Measurements from ENCODE around the gene AMT.

The AMT gene

DNA sequence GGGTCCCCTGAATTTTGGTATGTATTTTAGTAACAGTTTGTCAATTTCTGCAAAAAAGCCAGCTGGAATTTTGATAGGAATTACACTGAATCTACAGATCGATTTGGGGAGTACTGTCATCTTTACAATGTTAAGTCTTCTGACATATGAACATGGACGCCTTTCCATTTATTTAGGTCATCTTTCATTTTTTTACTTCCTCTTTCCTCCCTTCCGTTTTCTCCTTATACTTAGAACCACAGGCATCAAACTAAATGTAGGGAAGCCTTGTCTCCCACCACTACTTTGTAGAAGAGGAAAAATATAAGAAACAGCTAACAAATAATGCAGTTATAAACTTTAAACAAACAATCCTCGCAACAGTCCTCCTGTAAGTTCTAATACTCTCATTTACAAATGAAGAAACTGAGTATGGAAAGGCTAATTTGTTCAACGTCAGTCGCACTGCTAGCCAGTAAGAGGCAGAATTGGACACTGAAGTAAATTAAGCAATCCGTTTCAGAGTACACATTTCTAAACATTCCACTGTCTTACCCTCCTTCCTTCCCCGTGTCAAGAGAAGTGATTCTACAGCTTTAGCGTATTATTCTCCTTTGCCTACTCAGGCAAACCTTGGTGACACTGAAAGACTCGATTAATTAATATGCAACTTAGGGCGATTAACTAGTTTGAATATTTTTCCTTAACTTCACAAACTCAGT lies 36.1 kb downstream of the AMT start:
- Histone ChIP-seq H3K4me3 (ENCODE audit: low read depth in 1 of 2, low read length in 2 of 2) (no peak overlapping the region), H3K36me3 (ENCODE audit: insufficient read depth, low read length) (peaks cover 10% of the 10 kb centered on the region), H3K27me3 (ENCODE audit: insufficient read depth, low read length, poor library complexity) (no peaks in the 10 kb centered on the region), H3K9me3 (ENCODE audit: insufficient read depth, low read length, severe bottlenecking) (no peaks in the 10 kb centered on the region), H3K79me2 (ENCODE audit: insufficient read depth, low read length) (peaks cover 98% of the 10 kb centered on the region), H3K27ac (ENCODE audit: low read length) (no peak overlapping the region), H4K20me1 (ENCODE audit: insufficient read depth, low read length) (peaks cover 93% of the 10 kb centered on the region), H3K4me1 (ENCODE audit: insufficient read depth, low read length) (no peaks in the 10 kb centered on the region), H3K9ac (ENCODE audit: low read depth, low read length) (no peak overlapping the region), H3K4me2 (ENCODE audit: insufficient read depth, low read length) (no peak overlapping the region), H2AFZ (ENCODE audit: low read depth, low read length) (no peak overlapping the region)
- no peak for TF ChIP-seq EZH2 (IDR thresholded peaks at IDR 0.05; ENCODE audit: borderline replicate concordance, low read depth, low read length, severe bottlenecking)
- TF ChIP-seq, protein P1, sequence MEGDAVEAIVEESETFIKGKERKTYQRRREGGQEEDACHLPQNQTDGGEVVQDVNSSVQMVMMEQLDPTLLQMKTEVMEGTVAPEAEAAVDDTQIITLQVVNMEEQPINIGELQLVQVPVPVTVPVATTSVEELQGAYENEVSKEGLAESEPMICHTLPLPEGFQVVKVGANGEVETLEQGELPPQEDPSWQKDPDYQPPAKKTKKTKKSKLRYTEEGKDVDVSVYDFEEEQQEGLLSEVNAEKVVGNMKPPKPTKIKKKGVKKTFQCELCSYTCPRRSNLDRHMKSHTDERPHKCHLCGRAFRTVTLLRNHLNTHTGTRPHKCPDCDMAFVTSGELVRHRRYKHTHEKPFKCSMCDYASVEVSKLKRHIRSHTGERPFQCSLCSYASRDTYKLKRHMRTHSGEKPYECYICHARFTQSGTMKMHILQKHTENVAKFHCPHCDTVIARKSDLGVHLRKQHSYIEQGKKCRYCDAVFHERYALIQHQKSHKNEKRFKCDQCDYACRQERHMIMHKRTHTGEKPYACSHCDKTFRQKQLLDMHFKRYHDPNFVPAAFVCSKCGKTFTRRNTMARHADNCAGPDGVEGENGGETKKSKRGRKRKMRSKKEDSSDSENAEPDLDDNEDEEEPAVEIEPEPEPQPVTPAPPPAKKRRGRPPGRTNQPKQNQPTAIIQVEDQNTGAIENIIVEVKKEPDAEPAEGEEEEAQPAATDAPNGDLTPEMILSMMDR (IDR thresholded peaks at IDR 0.05; ENCODE audit: borderline replicate concordance, extremely low read depth, low read length, poor library complexity, severe bottlenecking): no peak
- ATAC-seq (ENCODE audit: insufficient read depth, low read depth) (no peak), DNase-seq (no peak)

DNA sequence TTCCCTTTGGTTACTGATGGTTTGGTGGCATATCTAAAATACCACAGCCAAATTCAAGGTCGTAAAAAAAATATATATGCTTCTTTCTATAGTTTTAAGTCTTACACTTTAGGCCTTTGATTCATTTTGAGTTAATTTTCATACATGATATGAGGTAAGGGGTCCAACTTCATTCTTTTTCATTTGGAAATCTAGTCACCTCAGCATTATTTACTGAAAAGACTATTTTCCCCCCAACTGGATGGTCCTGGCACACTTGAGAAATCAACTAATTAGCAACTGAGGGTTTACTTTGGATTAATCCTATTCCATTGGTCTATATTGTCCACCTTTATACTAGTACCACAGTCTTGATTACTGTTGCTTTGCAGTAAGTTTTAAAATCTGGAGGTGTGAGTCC lies 36.7 kb downstream of the AMT start:
- Histone ChIP-seq H3K4me2 (ENCODE audit: insufficient read depth, low read length) (no peak overlapping the region), H3K36me3 (ENCODE audit: insufficient read depth, low read length) (peaks cover 10% of the 10 kb centered on the region)

DNA sequence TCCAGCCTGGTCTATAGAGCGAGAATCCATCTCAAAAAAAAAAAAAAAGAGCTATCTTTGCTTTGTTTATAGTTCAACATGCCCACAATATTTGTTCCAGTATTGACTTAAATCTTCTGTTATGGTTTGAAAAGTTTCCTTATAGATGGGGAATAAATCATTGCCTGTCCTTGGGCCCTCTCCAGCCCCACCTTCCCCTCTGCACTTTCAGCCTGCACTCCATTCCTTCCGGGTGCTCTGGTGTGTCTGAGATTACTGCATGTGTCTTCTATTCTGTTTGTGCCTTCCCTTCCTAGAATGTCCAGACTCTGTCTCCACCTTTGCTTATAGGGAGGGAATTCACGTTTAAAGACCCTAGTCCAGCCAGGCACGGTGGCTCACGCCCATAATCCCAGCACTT lies 38.9 kb downstream of the AMT start:
- Histone ChIP-seq H3K4me3 (ENCODE audit: low read depth in 1 of 2, low read length in 2 of 2) (no peak overlapping the region), H3K79me2 (ENCODE audit: insufficient read depth, low read length) (peaks cover 98% of the 10 kb centered on the region), H3K9me3 (ENCODE audit: insufficient read depth, low read length, severe bottlenecking) (no peaks in the 10 kb centered on the region), H4K20me1 (ENCODE audit: insufficient read depth, low read length) (peaks cover 93% of the 10 kb centered on the region), H3K4me2 (ENCODE audit: insufficient read depth, low read length) (no peak overlapping the region), H3K36me3 (ENCODE audit: insufficient read depth, low read length) (peaks cover 3% of the 10 kb centered on the region; the same call in 1 of the 2 replicates), H3K4me1 (ENCODE audit: insufficient read depth, low read length) (peaks cover 10% of the 10 kb centered on the region), H3K27ac (ENCODE audit: low read length) (no peak overlapping the region), H3K27me3 (ENCODE audit: insufficient read depth, low read length, poor library complexity) (no peaks in the 10 kb centered on the region), H2AFZ (ENCODE audit: low read depth, low read length) (no peak overlapping the region), H3K9ac (ENCODE audit: low read depth, low read length) (no peak overlapping the region)
- DNase-seq (no peak), ATAC-seq (ENCODE audit: insufficient read depth, low read depth) (no peak)
- TF ChIP-seq, protein P1 (IDR thresholded peaks at IDR 0.05; ENCODE audit: borderline replicate concordance, extremely low read depth, low read length, poor library complexity, severe bottlenecking): no peak
- no peak for TF ChIP-seq EZH2 (IDR thresholded peaks at IDR 0.05; ENCODE audit: borderline replicate concordance, low read depth, low read length, severe bottlenecking)

More for the DNA sequence above, 36.7 kb downstream of the AMT start:
- H2AFZ ChIP-seq (ENCODE audit: low read depth, low read length): no peak overlapping the region
- DNase-seq (no peak), ATAC-seq (ENCODE audit: insufficient read depth, low read depth) (no peak)
- no peaks in the 10 kb centered on the region for H3K4me1 ChIP-seq (ENCODE audit: insufficient read depth, low read length)
- no peaks in the 10 kb centered on the region for H3K27me3 ChIP-seq (ENCODE audit: insufficient read depth, low read length, poor library complexity)
- H3K79me2 ChIP-seq (ENCODE audit: insufficient read depth, low read length): peaks cover 98% of the 10 kb centered on the region
- H3K9ac ChIP-seq (ENCODE audit: low read depth, low read length): no peak overlapping the region
- H3K27ac ChIP-seq (ENCODE audit: low read length): no peak overlapping the region
- TF ChIP-seq, protein P1 (IDR thresholded peaks at IDR 0.05; ENCODE audit: borderline replicate concordance, extremely low read depth, low read length, poor library complexity, severe bottlenecking): no peak
- TF ChIP-seq EZH2 (IDR thresholded peaks at IDR 0.05; ENCODE audit: borderline replicate concordance, low read depth, low read length, severe bottlenecking): no peak
- H3K9me3 ChIP-seq (ENCODE audit: insufficient read depth, low read length, severe bottlenecking): no peaks in the 10 kb centered on the region
- no peak overlapping the region for H3K4me3 ChIP-seq (ENCODE audit: low read depth in 1 of 2, low read length in 2 of 2)
- H4K20me1 ChIP-seq (ENCODE audit: insufficient read depth, low read length): peaks cover 93% of the 10 kb centered on the region
